HG02642 (cell line): Measurements from ENCODE around the gene COL27A1.

ENCODE experiments used
- ATAC-seq: cut with Tn5 transposase; IDR thresholded peaks from one replicate; pipeline ENCODE4 v1.9.1; 2021; ENCODE audit warnings: mild to moderate bottlenecking; ENCODE audit not compliant: unreplicated experiment, poor library complexity

COL27A1 gene

DNA sequence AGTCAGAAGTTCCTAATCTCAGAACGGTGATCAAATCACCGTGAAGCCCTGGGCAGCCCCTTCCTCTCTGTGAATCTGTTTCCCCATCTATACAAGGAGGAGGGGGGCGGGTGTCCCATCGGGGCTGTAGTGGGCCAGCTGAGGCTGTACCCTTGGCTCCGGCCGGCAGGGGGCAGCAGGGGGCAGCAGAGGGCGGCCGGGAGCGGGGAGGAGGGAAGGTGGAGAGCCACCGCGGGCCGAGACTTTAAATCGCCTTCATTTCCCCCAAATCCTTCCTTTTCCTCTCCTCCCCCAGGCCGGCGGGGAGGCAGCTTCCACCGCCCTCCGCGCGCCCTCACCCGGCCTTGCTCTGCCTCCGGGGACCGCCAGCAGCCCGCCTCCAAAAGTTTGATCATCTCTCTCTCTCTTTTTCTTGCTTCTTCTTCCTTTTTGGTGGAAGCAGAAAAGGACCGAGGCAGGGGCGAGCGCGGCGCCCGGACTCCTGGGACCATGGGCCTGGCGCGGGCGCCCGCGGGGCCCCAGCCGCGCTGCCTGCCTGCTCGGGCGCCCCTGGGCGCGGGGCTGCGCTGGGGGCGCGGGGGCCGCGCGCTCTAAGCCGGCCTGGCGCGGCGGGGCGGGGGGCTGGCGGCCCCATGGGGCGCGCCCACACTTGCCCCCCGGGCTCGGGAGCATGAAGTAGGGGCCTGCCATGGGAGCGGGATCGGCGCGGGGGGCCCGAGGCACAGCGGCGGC lies at the start of gene COL27A1:
TSS of gene COL27A1 (plus strand) at position 275 of the 732 bp plus-strand sequence. CDS start at position 689, 414 bp downstream.
- ATAC-seq: peak; percentile 84

DNA sequence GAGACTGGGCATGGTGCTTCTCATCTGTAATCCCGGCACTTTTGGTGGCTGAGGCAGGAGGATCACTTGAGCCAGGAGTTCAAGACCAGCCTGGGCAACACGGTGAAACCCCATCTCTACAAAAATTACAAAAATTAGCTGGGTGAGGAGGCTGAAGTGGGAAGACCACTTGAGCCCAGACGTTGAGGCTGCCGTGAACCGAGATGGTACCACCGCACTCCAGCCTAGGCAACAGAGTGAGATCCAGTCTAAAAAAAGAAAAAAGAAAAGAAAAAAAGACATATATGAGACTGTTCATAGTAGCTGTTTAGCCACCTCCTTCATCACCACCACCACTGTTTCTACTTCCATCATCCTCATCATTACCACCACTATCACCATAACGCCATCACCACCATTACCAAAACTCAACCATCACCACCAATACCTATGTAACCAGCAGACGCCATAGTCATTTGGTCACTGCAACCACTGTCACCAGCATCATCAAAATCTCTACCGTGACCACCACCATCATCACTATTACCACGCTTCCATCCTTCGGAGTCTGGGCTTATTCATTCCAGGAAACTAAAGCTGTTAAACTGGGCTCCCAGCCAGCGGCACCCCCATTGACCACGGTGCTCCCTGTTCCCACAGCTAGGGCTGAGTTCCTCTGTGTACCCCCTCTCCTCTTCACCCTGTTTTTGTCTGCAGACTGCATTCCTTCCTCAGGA lies 47.9 kb upstream of the COL27A1 start:
- no peak for ATAC-seq

DNA sequence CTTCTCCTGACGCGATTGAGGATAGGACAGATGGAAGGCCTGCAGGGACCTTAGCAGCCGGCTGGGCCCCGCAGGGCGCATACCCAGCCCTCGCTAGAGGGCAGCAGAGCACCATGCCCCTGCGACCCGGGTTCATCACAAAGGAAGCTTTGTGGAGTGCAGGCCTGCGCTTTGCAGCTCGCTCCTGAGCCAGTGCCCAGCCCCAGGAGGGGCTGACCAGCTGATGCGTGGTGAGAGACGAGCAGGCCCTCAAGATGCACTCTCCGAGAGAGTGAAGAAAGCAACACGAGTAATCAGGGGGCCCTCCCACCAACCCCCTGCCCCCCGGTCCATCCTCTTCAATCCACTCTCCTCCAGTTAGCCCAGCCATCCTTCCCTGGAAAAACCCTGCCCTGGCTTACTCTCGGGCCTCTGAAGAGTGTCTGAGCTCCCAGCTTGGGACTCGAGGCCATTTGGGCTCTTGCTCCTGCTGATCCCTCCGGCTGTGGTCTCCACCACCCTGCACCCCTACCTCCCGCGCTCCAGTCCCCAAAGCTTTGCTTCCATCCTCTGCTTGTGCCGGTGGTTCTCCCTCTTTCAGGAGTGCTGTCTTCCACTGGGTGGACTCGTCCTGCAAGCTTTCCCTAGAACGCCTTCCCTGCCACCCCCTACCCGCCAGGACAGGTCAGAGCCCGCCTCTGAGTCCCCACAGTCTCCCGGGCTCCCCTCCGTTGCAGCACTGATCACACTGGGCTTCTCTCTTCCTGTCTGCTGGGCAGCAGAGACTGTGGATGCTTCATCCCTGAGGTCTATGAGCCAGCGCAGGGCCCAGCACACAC lies 47.1 kb upstream of the COL27A1 start:
- ATAC-seq: peak; percentile 63

DNA sequence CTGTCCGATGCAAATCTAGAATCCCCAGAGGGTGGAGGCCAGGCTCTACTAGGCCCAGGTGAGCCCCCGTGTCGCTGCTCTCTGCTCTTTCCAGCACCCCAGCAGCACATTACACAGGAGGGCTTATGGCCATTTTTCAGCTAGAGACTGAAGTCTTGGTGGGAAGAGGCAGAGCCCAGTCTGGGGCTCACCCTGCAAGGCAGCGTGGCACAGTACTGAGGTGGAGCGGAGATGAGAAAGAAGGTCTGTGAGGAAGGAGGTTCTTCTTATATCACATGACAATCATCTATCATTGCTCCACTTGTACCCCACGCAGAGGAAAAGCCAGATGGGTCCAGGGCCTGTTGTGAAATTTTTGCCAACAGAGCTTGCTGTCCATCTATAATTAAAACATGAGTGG lies 46.2 kb upstream of the COL27A1 start:
- no peak for ATAC-seq

DNA sequence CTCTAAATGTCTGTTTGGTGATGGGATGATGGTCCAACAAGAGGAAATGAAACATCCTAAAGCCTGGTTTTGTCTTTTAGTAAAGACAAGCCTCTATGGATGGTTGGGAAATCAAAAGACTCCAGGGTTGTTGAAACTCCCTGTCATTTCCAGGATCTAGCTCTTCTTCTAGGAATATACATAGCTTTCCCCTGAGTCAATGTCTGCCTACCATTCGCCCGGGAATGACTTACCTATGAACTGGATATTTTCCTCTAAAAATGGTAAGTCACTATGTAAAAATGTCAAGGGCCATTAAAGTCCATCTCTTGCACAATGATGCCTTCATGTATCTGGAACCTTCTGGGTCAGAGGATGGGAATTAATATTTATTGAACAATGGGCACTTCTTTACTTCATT lies 45.2 kb upstream of the COL27A1 start:
- ATAC-seq: no peak

DNA sequence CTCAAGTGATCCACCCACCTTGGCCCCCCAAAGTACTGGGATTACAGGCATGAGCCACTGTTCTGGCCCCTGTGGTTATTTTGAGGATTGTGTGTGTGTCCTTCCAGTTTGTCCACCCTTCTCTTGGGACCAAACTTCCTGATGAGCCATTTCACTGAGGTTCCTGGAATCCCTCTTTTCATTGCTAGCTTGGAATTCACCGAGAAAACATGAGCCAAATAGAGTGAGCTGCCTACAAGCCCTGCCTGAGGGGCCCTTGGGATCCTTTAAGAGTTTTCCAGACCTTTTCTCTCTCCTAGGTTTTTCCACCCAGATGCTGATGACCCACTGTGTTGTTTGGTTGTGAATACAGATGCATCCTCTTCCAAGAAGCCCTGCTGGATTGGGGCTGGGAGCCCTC lies 43.0 kb upstream of the COL27A1 start:
- no peak for ATAC-seq

DNA sequence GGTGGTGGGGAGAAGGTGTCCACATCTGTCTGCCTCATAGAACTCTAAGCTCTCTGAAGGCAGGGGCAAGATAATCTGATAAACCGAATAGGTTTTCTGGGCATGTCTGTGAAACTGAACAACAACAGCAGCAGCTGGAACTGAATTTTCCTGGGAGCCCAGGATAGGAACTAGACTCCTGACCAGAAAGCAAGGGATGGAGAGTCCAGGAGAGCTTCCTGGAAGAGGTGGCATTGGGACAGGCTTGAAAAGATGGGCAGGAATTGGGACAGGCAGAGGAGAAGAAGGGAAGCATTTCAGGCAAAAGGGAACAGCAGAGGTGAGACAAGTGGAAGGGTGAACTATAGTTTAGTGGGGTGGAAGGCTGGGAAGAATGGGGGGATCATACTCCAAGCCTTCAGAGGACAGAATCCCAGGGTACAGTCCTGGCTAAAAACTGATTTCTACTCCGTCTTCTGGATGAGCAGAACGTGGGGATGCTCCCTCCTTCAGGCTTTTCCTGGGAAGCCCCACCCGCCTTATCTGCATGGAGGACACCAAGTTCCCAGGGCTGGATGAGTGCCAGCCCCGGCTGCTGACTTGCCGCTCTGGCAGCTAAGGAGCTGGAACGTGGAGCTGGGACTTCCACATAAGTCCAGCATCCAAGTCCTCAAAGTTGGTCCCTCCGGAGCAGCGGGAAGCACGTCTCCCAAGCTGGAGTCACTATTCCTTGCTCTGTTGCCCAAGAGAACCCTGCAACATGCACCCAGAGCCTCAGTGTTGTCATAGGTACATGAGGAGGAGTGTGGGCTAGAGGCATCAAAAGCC lies 42.4 kb upstream of the COL27A1 start:
- no peak for ATAC-seq

DNA sequence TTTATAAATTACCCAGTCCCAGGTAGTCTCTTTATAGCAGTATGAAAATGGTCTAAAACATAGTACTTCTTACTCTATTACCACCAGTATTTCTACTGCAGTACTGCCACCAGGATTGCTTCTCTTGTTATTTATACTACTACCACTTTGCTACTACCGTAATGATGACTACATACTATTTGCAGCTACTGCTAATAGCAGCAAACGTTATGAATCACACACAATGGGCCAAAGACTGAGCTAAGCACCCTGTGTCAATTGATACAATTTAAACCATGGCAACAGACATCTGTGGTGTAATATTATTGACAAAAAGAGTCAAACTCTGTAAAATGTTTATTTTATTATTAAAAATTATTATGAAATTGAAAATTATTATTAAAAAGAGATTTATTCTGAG lies 41.0 kb upstream of the COL27A1 start:
- no peak for ATAC-seq

DNA sequence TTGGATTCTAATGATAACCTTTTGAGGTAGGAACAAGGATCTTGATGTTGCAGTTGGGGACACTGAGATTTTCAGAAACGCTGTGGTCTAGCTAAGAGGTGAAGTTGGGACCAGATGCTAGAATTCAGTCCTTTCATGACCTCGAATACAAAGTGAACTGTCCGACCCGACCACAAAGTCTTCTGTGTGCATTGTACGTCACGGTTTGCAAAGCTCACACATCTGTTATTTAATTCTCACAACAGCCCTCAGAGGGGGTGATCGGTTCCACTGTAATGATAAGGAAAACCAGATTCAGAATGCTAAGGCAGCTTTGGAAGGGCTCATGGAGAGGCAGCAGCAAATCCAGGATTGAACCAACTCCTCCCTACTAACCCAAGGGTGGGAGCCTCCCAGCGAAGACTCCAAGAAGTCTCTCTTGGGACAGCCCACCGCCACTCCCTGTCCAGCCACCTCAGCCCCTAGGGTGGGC lies 39.6 kb upstream of the COL27A1 start:
- no peak for ATAC-seq

DNA sequence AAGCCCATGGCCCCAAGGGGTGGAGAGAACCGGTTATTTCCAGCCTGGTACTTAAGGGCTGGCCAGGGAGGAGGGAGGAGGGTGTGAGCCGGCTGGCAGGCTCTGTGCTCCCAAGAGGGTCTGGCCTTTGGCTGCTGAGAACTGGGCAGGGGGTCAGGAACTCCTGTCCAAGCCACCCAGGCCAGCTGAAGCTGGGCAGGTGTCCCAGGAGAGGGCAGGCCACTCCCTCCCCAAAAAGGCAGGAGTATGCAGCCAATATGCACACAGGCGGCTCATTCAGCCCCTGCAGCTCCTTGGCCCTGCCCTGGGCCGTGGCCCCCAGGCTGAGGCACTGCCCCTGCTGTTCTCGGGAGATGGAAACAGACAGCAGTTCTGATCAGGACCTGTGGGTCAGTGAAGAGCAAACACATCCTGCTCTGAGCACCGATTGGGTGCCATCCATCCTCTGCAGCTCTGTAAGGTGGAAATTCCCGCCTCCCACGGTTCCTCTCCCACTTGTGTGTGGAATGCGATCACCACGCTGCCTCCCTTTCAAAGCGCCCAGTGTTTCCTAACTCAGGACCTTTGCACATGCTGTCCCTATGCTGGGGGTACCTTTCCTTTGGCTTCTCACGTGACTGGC lies 39.1 kb upstream of the COL27A1 start:
- ATAC-seq: no peak

DNA sequence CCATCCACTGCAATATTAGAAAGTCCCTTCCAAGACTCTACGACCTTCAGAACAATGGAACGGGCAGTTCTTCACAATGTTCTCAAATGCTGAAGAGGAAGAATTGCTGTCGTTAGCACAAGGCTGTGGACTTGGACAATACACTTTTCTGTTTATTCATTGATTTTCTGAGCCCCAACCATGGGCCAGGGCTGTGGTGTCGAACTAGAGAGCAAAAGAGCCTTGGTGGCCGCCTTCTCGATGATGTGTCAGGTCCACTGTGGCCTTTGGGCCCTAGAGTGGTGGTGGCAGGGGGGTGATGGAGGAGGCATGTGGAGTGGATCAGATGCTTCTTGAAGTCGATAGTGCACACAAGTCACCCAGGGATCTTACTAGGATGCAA lies 37.7 kb upstream of the COL27A1 start:
- ATAC-seq: no peak

DNA sequence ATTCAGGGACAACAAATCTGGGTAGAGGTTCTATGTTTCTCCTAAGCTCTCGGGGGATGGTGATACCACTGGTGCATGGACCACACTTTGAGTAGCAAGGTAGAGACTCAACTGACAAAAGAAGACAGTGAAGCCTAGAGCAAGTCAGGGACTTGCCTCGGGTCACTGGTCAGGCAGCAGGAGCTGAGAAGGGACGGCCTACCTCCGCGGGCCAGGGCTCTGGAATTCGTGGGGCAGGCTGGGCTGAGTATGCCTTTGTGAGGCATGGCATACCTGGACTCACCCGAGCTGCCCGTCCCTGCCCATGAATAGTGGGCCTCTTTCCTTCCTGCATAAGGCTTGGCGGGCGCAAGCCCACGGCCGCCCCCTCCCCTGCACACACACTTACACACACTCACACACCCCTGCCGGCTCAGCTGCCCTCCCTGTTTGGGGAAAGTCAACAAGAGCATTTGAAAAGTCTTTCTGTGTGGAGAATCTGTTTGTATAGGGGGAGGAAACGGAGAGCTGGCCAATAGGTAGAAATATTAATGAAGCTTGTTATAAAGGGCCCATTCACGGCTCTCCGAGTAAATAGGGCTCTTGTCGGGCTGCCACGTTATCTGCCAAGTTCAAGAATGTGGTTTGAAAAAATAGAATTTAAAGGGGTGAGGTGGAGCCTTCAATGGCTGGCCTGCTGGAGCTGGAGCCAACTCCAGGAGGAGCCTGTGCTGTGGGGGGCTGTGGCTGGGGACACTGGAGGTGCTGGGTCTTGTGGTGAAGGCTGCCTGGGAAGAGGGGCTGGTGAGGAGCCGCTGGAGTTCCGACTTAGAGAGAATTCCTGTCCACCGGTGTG lies 37.1 kb upstream of the COL27A1 start:
- no peak for ATAC-seq

DNA sequence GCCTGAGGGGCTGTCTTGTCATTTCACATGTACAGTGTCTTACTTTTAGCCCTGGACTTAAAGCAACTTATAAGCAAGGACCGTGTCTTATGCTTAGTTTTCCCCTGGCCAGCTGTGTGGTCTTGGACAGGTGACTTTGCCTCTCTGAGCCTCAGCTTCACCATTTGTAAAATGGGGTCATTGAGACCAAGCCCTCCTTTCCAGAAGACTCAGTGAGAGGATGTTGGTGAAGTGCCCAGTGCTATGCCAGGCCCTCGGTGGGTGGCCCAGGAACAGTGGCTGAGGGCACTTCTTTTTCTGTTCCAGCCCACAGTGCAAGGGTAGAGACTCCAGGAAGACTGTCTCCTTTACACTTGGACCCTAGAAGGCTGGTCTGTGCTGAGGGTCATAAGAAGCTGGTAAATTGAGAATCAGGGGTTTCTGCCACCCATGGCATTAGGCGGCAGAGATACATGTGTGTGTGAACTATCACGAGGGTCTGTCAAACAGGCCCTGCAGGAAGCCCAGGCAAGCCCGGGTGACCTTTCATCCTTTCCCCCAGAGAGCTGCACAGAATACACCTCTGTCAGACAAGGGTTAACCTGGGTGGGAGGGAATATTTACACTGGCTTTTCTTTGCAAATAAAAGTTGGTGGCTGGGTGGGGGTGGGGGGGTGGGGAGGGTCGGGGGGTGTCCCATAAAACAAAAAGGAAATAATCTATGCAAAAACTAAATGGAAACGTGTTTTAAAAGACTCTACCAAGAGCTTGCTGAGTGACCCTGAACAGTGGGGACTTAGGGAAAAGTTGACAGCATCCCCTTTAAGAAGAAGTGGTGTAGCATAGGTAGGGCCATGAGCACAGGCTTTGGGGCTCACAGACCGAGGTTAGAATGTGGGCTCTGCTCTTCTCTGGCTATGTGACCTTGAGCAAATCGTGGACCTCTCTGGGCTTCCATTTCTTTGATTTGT lies 35.8 kb upstream of the COL27A1 start:
- ATAC-seq: no peak

DNA sequence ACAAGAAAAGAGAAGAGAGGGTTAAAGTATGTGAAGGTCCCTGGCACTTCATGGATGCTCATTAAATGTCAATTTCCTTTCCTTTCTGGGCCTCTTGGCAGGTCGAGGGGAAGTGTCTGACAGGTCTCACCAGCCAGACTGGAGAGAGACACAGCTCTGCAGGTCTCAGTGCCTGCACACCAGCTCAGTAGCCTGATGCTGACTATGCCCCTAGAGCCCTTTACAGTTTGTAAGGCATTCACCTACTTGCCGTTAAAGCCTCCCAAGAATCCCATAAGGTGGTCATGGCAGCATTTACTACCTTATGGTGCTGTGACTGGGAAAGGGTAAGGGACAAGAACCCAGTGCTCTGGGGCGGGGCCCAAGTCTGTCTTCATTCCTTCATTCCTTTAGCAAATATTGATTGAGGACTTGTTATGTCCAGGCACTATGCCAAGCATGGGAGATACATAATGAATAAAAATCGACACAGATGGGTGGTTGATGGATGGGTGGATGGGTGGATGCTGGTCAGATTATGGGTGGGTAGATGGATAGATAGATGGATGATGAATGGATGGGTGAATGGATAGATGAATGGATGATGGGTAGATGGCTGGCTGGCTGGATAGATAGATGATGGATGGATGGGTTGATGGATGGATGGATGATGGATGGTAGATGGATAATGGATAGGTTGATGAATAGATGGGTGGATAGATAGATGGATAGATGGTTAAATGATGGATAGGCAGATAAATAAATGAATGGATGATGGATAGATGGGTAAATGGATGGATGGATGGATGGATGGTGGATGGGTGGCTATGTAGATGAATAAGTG lies 34.9 kb upstream of the COL27A1 start:
- ATAC-seq: no peak

DNA sequence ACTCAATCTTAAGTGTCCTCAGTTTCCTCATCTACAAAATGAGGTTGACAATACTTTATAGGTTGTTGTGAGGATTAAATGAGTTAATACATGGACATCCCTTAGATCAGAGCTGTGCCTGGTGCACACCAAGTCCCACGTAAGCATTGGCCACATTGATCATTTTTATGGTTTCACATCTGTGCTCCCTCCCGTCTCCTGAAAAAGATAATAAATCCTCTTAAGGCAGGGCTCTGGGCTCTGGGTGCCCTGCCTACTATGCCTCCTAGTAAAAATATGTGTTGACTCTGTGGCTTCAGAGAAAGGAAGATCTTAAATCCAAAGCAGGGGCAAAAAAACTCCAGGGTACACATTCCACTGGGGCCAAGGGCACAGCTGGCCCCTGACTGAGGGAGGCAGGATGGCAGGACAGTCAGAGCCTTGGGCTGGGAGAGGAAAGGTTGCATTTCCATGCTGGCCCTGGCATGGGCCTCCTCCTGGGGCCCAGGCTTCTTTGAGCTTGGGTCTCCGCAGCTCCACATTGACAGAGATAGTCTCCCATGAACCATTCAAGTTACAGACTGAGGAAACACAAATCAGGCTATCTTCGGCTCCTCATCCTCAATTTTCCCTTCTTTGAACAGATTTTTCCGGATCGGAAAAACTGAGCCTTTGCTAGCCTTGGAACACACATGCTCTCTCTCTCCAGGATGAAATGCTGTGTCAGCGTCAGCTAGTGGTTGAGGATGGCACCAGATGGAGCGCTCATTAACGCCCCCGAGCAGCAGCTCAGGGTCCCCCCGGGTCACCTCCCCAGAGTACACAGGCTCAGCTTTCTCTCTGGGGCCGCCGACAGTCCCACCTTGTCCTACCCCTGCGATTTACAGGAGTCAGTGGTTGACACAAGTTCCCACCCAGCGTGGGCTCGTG lies 33.9 kb upstream of the COL27A1 start:
- ATAC-seq: no peak
